ENCODE results near the gene ADGRG1.
"Not testable (repeated sequence)": the region's sequence is repeated elsewhere in the genome, so short reads cannot be mapped to it uniquely, and the experiment has no call there.

The ADGRG1 gene

GRCh38 chr16:57698812-57699405 is 70.5 kb downstream of the ADGRG1 start:
- DNase-seq (ENCODE audit: low read depth in 1 of 2, low spot score in 1 of 2) = no peak

- DNase-seq (ENCODE audit: low read depth in 1 of 2, low spot score in 1 of 2) = no peak
Measured at GRCh38 chr16:57699481-57699880, 71.1 kb downstream of the ADGRG1 start.

GRCh38 chr16:57699899-57700298 is 71.5 kb downstream of the ADGRG1 start:
- DNase-seq (ENCODE audit: low read depth in 1 of 2, low spot score in 1 of 2) = no peak

- DNase-seq (ENCODE audit: low read depth in 1 of 2, low spot score in 1 of 2) = no peak
Measured at GRCh38 chr16:57700781-57701551, 72.5 kb downstream of the ADGRG1 start.

GRCh38 chr16:57701759-57702371 is 73.4 kb downstream of the ADGRG1 start:
- no peak for DNase-seq (ENCODE audit: low read depth in 1 of 2, low spot score in 1 of 2)

GRCh38 chr16:57703416-57704010 is 75.1 kb downstream of the ADGRG1 start:
- no peak for DNase-seq (ENCODE audit: low read depth in 1 of 2, low spot score in 1 of 2)

GRCh38 chr16:57704011-57704904 is 75.8 kb downstream of the ADGRG1 start:
- DNase-seq (ENCODE audit: low read depth in 1 of 2, low spot score in 1 of 2) = no peak

GRCh38 chr16:57704905-57705852 is 76.7 kb downstream of the ADGRG1 start:
- DNase-seq (ENCODE audit: low read depth in 1 of 2, low spot score in 1 of 2) = no peak

- DNase-seq (ENCODE audit: low read depth in 1 of 2, low spot score in 1 of 2) = no peak
Measured at GRCh38 chr16:57706717-57707116, 78.3 kb downstream of the ADGRG1 start.

- no peak for DNase-seq (ENCODE audit: low read depth in 1 of 2, low spot score in 1 of 2)
Measured at GRCh38 chr16:57707331-57707730, 78.9 kb downstream of the ADGRG1 start.

- DNase-seq (ENCODE audit: low read depth in 1 of 2, low spot score in 1 of 2) = no peak
Measured at GRCh38 chr16:57708168-57708567, 79.7 kb downstream of the ADGRG1 start.

- no peak for DNase-seq (ENCODE audit: low read depth in 1 of 2, low spot score in 1 of 2)
Measured at GRCh38 chr16:57709663-57710062, 81.2 kb downstream of the ADGRG1 start.

GRCh38 chr16:57711346-57711745 is 82.9 kb downstream of the ADGRG1 start:
- DNase-seq (ENCODE audit: low read depth in 1 of 2, low spot score in 1 of 2) = no peak

- DNase-seq (ENCODE audit: low read depth in 1 of 2, low spot score in 1 of 2) = no peak
Measured at GRCh38 chr16:57711993-57712392, 83.6 kb downstream of the ADGRG1 start.

- DNase-seq (ENCODE audit: low read depth in 1 of 2, low spot score in 1 of 2) = not testable (repeated sequence)
Measured at GRCh38 chr16:57712569-57712968, 84.1 kb downstream of the ADGRG1 start.

- DNase-seq (ENCODE audit: low read depth in 1 of 2, low spot score in 1 of 2) = no peak
Measured at GRCh38 chr16:57713596-57713995, 85.2 kb downstream of the ADGRG1 start.

GRCh38 chr16:57714047-57714446 is 85.6 kb downstream of the ADGRG1 start:
- no peak for DNase-seq (ENCODE audit: low read depth in 1 of 2, low spot score in 1 of 2)

Measured in stimulated activated CD4-positive, alpha-beta T cell treated with anti-CD3 and anti-CD28 coated beads, Interleukin-15, amount 100 ng/mL, for 1 hour (primary cell).